ENCODE measurements around the gene SARNP.

GRCh38 chr12:55845361-55845760, 27.8 kb upstream of the SARNP start:
- no peak for TF ChIP-seq FOS (IDR thresholded peaks at IDR 0.05; ENCODE audit: borderline replicate concordance, extremely low read depth, insufficient read length)
- no peak for TF ChIP-seq RBBP5 (conservative IDR thresholded peaks at IDR 0.05)
- no peak for TF ChIP-seq CTCF (IDR thresholded peaks at IDR 0.05 in 2 of 3, conservative IDR thresholded peaks at IDR 0.05 in 1 of 3; ENCODE audit: control insufficient read depth in 2 of 3, extremely low read depth in 1 of 3, insufficient read depth in 1 of 3, low read depth in 3 of 3, low read length in 3 of 3)
- no peak for TF ChIP-seq YY1 (IDR thresholded peaks at IDR 0.05; ENCODE audit: low read depth, low read length)
- TF ChIP-seq POLR2AphosphoS5 (IDR thresholded peaks at IDR 0.05; ENCODE audit: low read length) = no peak
- no peak for TF ChIP-seq EZH2 (IDR thresholded peaks at IDR 0.05; ENCODE audit: borderline replicate concordance, control insufficient read depth, low read depth, low read length)
- TF ChIP-seq, protein P1, sequence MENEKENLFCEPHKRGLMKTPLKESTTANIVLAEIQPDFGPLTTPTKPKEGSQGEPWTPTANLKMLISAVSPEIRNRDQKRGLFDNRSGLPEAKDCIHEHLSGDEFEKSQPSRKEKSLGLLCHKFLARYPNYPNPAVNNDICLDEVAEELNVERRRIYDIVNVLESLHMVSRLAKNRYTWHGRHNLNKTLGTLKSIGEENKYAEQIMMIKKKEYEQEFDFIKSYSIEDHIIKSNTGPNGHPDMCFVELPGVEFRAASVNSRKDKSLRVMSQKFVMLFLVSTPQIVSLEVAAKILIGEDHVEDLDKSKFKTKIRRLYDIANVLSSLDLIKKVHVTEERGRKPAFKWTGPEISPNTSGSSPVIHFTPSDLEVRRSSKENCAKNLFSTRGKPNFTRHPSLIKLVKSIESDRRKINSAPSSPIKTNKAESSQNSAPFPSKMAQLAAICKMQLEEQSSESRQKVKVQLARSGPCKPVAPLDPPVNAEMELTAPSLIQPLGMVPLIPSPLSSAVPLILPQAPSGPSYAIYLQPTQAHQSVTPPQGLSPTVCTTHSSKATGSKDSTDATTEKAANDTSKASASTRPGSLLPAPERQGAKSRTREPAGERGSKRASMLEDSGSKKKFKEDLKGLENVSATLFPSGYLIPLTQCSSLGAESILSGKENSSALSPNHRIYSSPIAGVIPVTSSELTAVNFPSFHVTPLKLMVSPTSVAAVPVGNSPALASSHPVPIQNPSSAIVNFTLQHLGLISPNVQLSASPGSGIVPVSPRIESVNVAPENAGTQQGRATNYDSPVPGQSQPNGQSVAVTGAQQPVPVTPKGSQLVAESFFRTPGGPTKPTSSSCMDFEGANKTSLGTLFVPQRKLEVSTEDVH (IDR thresholded peaks at IDR 0.05; ENCODE audit: low read depth, partially characterized antibody) = no peak
- TF ChIP-seq, protein P2, sequence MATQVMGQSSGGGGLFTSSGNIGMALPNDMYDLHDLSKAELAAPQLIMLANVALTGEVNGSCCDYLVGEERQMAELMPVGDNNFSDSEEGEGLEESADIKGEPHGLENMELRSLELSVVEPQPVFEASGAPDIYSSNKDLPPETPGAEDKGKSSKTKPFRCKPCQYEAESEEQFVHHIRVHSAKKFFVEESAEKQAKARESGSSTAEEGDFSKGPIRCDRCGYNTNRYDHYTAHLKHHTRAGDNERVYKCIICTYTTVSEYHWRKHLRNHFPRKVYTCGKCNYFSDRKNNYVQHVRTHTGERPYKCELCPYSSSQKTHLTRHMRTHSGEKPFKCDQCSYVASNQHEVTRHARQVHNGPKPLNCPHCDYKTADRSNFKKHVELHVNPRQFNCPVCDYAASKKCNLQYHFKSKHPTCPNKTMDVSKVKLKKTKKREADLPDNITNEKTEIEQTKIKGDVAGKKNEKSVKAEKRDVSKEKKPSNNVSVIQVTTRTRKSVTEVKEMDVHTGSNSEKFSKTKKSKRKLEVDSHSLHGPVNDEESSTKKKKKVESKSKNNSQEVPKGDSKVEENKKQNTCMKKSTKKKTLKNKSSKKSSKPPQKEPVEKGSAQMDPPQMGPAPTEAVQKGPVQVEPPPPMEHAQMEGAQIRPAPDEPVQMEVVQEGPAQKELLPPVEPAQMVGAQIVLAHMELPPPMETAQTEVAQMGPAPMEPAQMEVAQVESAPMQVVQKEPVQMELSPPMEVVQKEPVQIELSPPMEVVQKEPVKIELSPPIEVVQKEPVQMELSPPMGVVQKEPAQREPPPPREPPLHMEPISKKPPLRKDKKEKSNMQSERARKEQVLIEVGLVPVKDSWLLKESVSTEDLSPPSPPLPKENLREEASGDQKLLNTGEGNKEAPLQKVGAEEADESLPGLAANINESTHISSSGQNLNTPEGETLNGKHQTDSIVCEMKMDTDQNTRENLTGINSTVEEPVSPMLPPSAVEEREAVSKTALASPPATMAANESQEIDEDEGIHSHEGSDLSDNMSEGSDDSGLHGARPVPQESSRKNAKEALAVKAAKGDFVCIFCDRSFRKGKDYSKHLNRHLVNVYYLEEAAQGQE (IDR thresholded peaks at IDR 0.05; ENCODE audit: low read depth, low read length) = no peak
- TF ChIP-seq FOXM1 (IDR thresholded peaks at IDR 0.05; ENCODE audit: low read depth, low read length) = no peak
- TF ChIP-seq, protein P3, sequence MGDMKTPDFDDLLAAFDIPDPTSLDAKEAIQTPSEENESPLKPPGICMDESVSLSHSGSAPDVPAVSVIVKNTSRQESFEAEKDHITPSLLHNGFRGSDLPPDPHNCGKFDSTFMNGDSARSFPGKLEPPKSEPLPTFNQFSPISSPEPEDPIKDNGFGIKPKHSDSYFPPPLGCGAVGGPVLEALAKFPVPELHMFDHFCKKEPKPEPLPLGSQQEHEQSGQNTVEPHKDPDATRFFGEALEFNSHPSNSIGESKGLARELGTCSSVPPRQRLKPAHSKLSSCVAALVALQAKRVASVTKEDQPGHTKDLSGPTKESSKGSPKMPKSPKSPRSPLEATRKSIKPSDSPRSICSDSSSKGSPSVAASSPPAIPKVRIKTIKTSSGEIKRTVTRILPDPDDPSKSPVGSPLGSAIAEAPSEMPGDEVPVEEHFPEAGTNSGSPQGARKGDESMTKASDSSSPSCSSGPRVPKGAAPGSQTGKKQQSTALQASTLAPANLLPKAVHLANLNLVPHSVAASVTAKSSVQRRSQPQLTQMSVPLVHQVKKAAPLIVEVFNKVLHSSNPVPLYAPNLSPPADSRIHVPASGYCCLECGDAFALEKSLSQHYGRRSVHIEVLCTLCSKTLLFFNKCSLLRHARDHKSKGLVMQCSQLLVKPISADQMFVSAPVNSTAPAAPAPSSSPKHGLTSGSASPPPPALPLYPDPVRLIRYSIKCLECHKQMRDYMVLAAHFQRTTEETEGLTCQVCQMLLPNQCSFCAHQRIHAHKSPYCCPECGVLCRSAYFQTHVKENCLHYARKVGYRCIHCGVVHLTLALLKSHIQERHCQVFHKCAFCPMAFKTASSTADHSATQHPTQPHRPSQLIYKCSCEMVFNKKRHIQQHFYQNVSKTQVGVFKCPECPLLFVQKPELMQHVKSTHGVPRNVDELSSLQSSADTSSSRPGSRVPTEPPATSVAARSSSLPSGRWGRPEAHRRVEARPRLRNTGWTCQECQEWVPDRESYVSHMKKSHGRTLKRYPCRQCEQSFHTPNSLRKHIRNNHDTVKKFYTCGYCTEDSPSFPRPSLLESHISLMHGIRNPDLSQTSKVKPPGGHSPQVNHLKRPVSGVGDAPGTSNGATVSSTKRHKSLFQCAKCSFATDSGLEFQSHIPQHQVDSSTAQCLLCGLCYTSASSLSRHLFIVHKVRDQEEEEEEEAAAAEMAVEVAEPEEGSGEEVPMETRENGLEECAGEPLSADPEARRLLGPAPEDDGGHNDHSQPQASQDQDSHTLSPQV (IDR thresholded peaks at IDR 0.05) = no peak
- TF ChIP-seq YBX1 (IDR thresholded peaks at IDR 0.05) = no peak

All from GM12878 (cell line).